Neuronal stem cell (in vitro differentiated cells): ENCODE data around the gene HMGCL.
"Not testable (repeated sequence)": the region's sequence is repeated elsewhere in the genome, so short reads cannot be mapped to it uniquely, and the experiment has no call there.

ENCODE experiments used
- DNase-seq: peaks from one replicate; pipeline ENCODE4 v3.0.0-alpha.2; 2013; ENCODE audit warnings: low spot score
- H2AFZ ChIP-seq: one replicate; pipeline ENCODE4 v1.6.1; 2013; ENCODE audit warnings: mild to moderate bottlenecking, low read length, inconsistent platforms
- H2AK5ac ChIP-seq: 2 replicates; pipeline ENCODE4 v1.6.1; 2013; ENCODE audit warnings: low read depth, mild to moderate bottlenecking, inconsistent platforms, low read length, moderate library complexity, mixed read lengths
- H2BK120ac ChIP-seq: 2 replicates; pipeline ENCODE4 v1.6.1; 2013; ENCODE audit warnings: low read depth, mild to moderate bottlenecking, inconsistent platforms, low read length, moderate library complexity, mixed read lengths
- H2BK12ac ChIP-seq: one replicate; pipeline ENCODE4 v1.6.1; 2013; ENCODE audit warnings: low read length, inconsistent platforms
- H2BK15ac ChIP-seq: 2 replicates; pipeline ENCODE4 v1.6.1; 2013; ENCODE audit warnings: mild to moderate bottlenecking, low read length, inconsistent platforms, mixed read lengths
- H2BK5ac ChIP-seq: one replicate; pipeline ENCODE4 v1.6.1; 2013; ENCODE audit warnings: inconsistent platforms, mild to moderate bottlenecking, low read length, moderate library complexity
- H3K14ac ChIP-seq: one replicate; pipeline ENCODE4 v1.6.1; 2013; ENCODE audit warnings: low read length, inconsistent platforms
- H3K18ac ChIP-seq: 2 replicates; pipeline ENCODE4 v1.6.1; 2013; ENCODE audit warnings: low read length, inconsistent platforms
- H3K23ac ChIP-seq: 2 replicates; pipeline ENCODE4 v1.6.1; 2013; ENCODE audit warnings: low read depth, mild to moderate bottlenecking, mixed read lengths, low read length, inconsistent platforms; ENCODE audit not compliant: poor library complexity
- H3K27ac ChIP-seq: replicated peaks from 3 replicates; pipeline ENCODE4 v1.5.1; 2013; ENCODE audit warnings: low read length, inconsistent platforms
- H3K27me3 ChIP-seq, 3 experiments: 2 replicates each; pipeline ENCODE4 v1.6.1; 2013; ENCODE audit warnings: low read length in 3 of 3, mild to moderate bottlenecking in 2 of 3, inconsistent platforms in 1 of 3, low read depth in 1 of 3, mixed read lengths in 1 of 3, moderate library complexity in 1 of 3; ENCODE audit not compliant: control insufficient read depth in 3 of 3, insufficient read depth in 3 of 3
- H3K36me3 ChIP-seq, 2 donors: replicated peaks in 1 of 2; 2 replicates each; pipeline ENCODE4 v1.6.1; 2013; ENCODE audit warnings: low read length in 2 of 2; ENCODE audit not compliant: control insufficient read depth in 2 of 2, insufficient read depth in 2 of 2
- H3K4ac ChIP-seq: 2 replicates; pipeline ENCODE4 v1.6.1; 2013; ENCODE audit warnings: inconsistent platforms, mild to moderate bottlenecking, low read length, moderate library complexity
- H3K4me1 ChIP-seq, 2 donors: 1 replicate in 1 of 2; 2 replicates in 1 of 2; pipeline ENCODE4 v1.6.1; 2013; ENCODE audit warnings: low read length in 2 of 2, low read depth in 1 of 2; ENCODE audit not compliant: control insufficient read depth in 2 of 2, insufficient read depth in 1 of 2
- H3K4me2 ChIP-seq: one replicate; pipeline ENCODE4 v1.6.1; 2013; ENCODE audit warnings: mild to moderate bottlenecking, low read length, inconsistent platforms; ENCODE audit not compliant: insufficient read depth, poor library complexity, severe bottlenecking
- H3K4me3 ChIP-seq, 2 donors: 2 replicates each; pipeline ENCODE4 v1.5.1; 2013; ENCODE audit warnings: low read length in 2 of 2, mild to moderate bottlenecking in 2 of 2, inconsistent platforms in 1 of 2, moderate library complexity in 1 of 2
- H3K79me1 ChIP-seq: one replicate; pipeline ENCODE4 v1.6.1; 2013; ENCODE audit warnings: low read depth, mild to moderate bottlenecking, inconsistent platforms, low read length, moderate library complexity
- H3K9ac ChIP-seq: one replicate; pipeline ENCODE4 v1.6.1; 2013; ENCODE audit warnings: mild to moderate bottlenecking, low read depth, low read length, inconsistent platforms; ENCODE audit not compliant: poor library complexity
- H3K9me3 ChIP-seq, 2 donors: replicated peaks in 1 of 2; 2 replicates each; pipeline versions ENCODE3 to v1.6.1; 2013; ENCODE audit warnings: low read length in 2 of 2, mild to moderate bottlenecking in 2 of 2, inconsistent platforms in 1 of 2, low read depth in 1 of 2, mixed read lengths in 1 of 2, moderate library complexity in 1 of 2; ENCODE audit not compliant: control insufficient read depth in 2 of 2, insufficient read depth in 1 of 2
- H4K8ac ChIP-seq: one replicate; pipeline ENCODE4 v1.6.1; 2013; ENCODE audit warnings: low read depth, mild to moderate bottlenecking, inconsistent platforms, low read length, moderate library complexity
- H4K91ac ChIP-seq: one replicate; pipeline ENCODE4 v1.6.1; 2013; ENCODE audit warnings: low read length, low read depth, mild to moderate bottlenecking, inconsistent platforms; ENCODE audit not compliant: poor library complexity
- WGBS, 2 donors: extraction: QIAGEN DNeasy Blood & Tissue Kit; methylation state at CpG; one replicate each; pipeline ENCODE4 v1.1.7; 2013; ENCODE audit warnings: missing lambda C conversion rate in 2 of 2, mixed read lengths in 1 of 2; ENCODE audit not compliant: insufficient read length in 2 of 2, insufficient replicate concordance in 1 of 2; ENCODE audit errors: extremely low coverage in 2 of 2; 5-methylcytosine and 5-hydroxymethylcytosine counted together

Gene HMGCL

GRCh38 chr1:23827717-23828116 lies 2.5 kb upstream of the HMGCL start:
- H2BK120ac ChIP-seq, result no peak overlapping the region
- H2AFZ ChIP-seq, result no peak overlapping the region
- H3K9me3 ChIP-seq, result no peaks in the 10 kb centered on the region
- no peak overlapping the region for H3K4me3 ChIP-seq
- H3K27me3 ChIP-seq, result peaks cover 0 to 3% (median 0%) of the 10 kb centered on the region in 3 experiments
- H3K14ac ChIP-seq, result no peak overlapping the region
- no peak overlapping the region for H2BK12ac ChIP-seq
- H3K18ac ChIP-seq, result no peak overlapping the region
- no peaks in the 10 kb centered on the region for H3K36me3 ChIP-seq
- H4K91ac ChIP-seq, result no peak overlapping the region
- H3K79me1 ChIP-seq, result no peaks in the 10 kb centered on the region
- no CpG with 5 or more reads among the region's 1 CpG for WGBS, 2 donors
- no peak overlapping the region for H3K9ac ChIP-seq
- H3K27ac ChIP-seq, result no peak overlapping the region
- H3K4me1 ChIP-seq, result no peaks in the 10 kb centered on the region
- H4K8ac ChIP-seq, result no peak overlapping the region
- no peak overlapping the region for H2AK5ac ChIP-seq
- no peak overlapping the region for H2BK15ac ChIP-seq
- no peak overlapping the region for H3K23ac ChIP-seq
- DNase-seq, result no peak
- H3K4me2 ChIP-seq, result no peak overlapping the region
- H3K4ac ChIP-seq, result no peak overlapping the region
- H2BK5ac ChIP-seq, result no peak overlapping the region

GRCh38 chr1:23826590-23826989 lies 1.4 kb upstream of the HMGCL start:
- H3K36me3 ChIP-seq, H3K23ac ChIP-seq: not testable (repeated sequence)

DNA sequence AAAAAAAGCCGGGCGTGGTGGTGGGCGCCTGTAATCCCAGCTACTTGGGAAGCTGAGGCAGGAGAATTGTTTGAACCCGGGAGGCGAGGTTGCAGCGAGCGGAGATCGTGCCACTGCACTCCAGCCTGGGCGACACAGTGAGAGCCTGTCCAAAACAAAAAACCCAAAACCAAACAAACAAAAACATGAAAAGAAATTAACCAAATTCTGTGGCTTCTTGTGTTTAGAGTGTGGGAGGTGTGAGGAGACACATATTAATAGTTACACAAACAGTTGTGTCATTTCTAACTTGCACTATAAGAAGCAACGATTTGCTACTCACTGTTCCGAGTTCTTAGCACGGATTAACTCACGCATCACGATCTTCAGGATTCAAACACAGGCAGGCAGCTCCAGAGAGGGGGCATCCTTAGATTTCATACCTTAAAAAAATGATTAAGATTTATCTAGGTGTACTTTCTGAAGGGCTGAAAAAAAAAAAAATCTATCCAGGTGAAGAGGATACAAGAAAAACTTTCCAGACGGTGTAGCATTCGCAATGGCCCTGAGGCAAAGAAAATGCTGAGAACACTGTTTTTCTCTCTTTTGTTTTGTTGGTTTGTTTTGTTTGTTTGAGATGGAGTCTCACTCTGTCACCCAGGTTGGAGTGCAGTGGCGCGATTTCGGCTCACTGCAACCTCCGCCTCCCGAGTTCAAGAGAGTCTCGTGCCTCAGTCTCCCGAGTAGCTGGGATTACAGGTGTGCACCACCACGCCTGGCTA lies 713 bp upstream of the HMGCL start:
- Histone ChIP-seq H2AK5ac (no peak overlapping the region), H2BK15ac (no peak overlapping the region), H3K79me1 (no peaks in the 10 kb centered on the region), H2BK120ac (no peak overlapping the region), H3K27me3 (peaks cover 0 to 2% (median 0%) of the 10 kb centered on the region in 3 experiments), H3K4me1 (no peaks in the 10 kb centered on the region), H3K27ac (no peak overlapping the region), H3K4me3 (peak overlapping the region in 1 of 2 donors; percentile 96), H3K4me2 (no peak overlapping the region), H4K8ac (no peak overlapping the region), H3K18ac (no peak overlapping the region), H3K9me3 (no peaks in the 10 kb centered on the region), H3K23ac (no peak overlapping the region), H2AFZ (peak overlapping the region; percentile 93), H3K4ac (no peak overlapping the region), H4K91ac (no peak overlapping the region), H3K14ac (no peak overlapping the region), H3K36me3 (no peaks in the 10 kb centered on the region), H3K9ac (no peak overlapping the region), H2BK12ac (no peak overlapping the region), H2BK5ac (no peak overlapping the region)
- no CpG with 5 or more reads among the region's 24 CpGs for WGBS, 2 donors
- DNase-seq, result no peak

More at GRCh38 chr1:23826590-23826989, 1.4 kb upstream of the HMGCL start:
- H2BK120ac ChIP-seq, H3K4me2 ChIP-seq, H2AK5ac ChIP-seq, H3K14ac ChIP-seq, H3K9me3 ChIP-seq, H3K9ac ChIP-seq, H3K4ac ChIP-seq, H3K79me1 ChIP-seq, H3K27me3 ChIP-seq, H2BK12ac ChIP-seq, H2BK15ac ChIP-seq, H2AFZ ChIP-seq, DNase-seq, H2BK5ac ChIP-seq, H3K4me3 ChIP-seq, H4K8ac ChIP-seq, H3K27ac ChIP-seq, H4K91ac ChIP-seq, H3K4me1 ChIP-seq, H3K18ac ChIP-seq: not testable (repeated sequence)
- WGBS, 2 donors, result no CpG with 5 or more reads among the region's 13 CpGs

GRCh38 chr1:23824711-23825075 lies 536 bp downstream of the HMGCL start:
- peak overlapping the region; percentile 93 for H2AFZ ChIP-seq
- no peak overlapping the region for H3K18ac ChIP-seq
- peaks cover 0 to 4% of the 10 kb centered on the region in 2 donors for H3K36me3 ChIP-seq
- no peak overlapping the region for H3K4ac ChIP-seq
- DNase-seq, result no peak
- H4K91ac ChIP-seq, result no peak overlapping the region
- no CpG with 5 or more reads among the region's 8 CpGs for WGBS, 2 donors
- no peak overlapping the region for H3K23ac ChIP-seq
- no peak overlapping the region for H2BK12ac ChIP-seq
- H3K79me1 ChIP-seq, result no peaks in the 10 kb centered on the region
- H3K27ac ChIP-seq, result no peak overlapping the region
- no peak overlapping the region for H2BK15ac ChIP-seq
- no peak overlapping the region for H3K9ac ChIP-seq
- no peak overlapping the region for H2BK5ac ChIP-seq
- H3K4me3 ChIP-seq, result peak overlapping the region; percentile 96 to 100
- H2BK120ac ChIP-seq, result no peak overlapping the region
- no peak overlapping the region for H4K8ac ChIP-seq
- no peak overlapping the region for H3K14ac ChIP-seq
- no peaks in the 10 kb centered on the region for H3K27me3 ChIP-seq
- H3K4me1 ChIP-seq, result no peaks in the 10 kb centered on the region
- H3K9me3 ChIP-seq, result no peaks in the 10 kb centered on the region
- peak overlapping the region; percentile 74 for H3K4me2 ChIP-seq
- H2AK5ac ChIP-seq, result no peak overlapping the region
